Keratinocyte (primary cell): ENCODE measurements around the gene RHOBTB1. TPM values are rescaled to one million over a fixed set of nuclear protein-coding genes. Genes with fewer than 3 reads are reported as not detected.

Experiments
- DNase-seq: peaks from one replicate; pipeline ENCODE4 v3.0.0-alpha.2; 2011; ENCODE audit warnings: low read depth, missing footprints, low spot score
- FAIRE-seq: peaks from 2 replicates; lab custom pipeline; 2011; peaks lifted over from hg19 to GRCh38; lab: Jason Lieb, UNC
- H2AFZ ChIP-seq: 2 replicates; pipeline ENCODE4 v1.6.0; 2012; ENCODE audit warnings: low read length, control low read depth, inconsistent platforms; ENCODE audit not compliant: control insufficient read depth
- H3K27ac ChIP-seq: 2 replicates; pipeline ENCODE4 v1.5.1; 2011; ENCODE audit warnings: low read length; ENCODE audit not compliant: control insufficient read depth, insufficient read depth
- H3K27me3 ChIP-seq: 3 replicates; pipeline ENCODE4 v1.6.0; 2011; ENCODE audit warnings: low read length; ENCODE audit not compliant: control insufficient read depth, insufficient read depth; ENCODE audit errors: extremely low read depth
- H3K36me3 ChIP-seq, 2 experiments: 2 replicates in 1 of 2; 3 replicates in 1 of 2; pipeline ENCODE4 v1.5.1; 2011; ENCODE audit warnings: low read length in 2 of 2, mild to moderate bottlenecking in 1 of 2; ENCODE audit not compliant: control insufficient read depth in 2 of 2, insufficient read depth in 2 of 2; ENCODE audit errors: extremely low read depth in 1 of 2
- H3K4me1 ChIP-seq: 3 replicates; pipeline ENCODE4 v1.5.1; 2011; ENCODE audit warnings: low read length; ENCODE audit not compliant: control insufficient read depth, insufficient read depth; ENCODE audit errors: extremely low read depth
- H3K4me2 ChIP-seq: 3 replicates; pipeline ENCODE4 v1.6.0; 2011; ENCODE audit warnings: low read depth, low read length; ENCODE audit not compliant: control insufficient read depth, insufficient read depth; ENCODE audit errors: extremely low read depth
- H3K4me3 ChIP-seq, 3 experiments: fragments of 200-600 bp in 1 of 3; sonication (generic) in 1 of 3; 2 replicates in 2 of 3; 3 replicates in 1 of 3; pipeline ENCODE4 v1.5.1; 2011 to 2016; ENCODE audit warnings: low read length in 3 of 3, mild to moderate bottlenecking in 3 of 3, control low read depth in 2 of 3, inconsistent platforms in 1 of 3, low read depth in 1 of 3, mixed read lengths in 1 of 3, mixed run types in 1 of 3, moderate library complexity in 1 of 3; ENCODE audit not compliant: control insufficient read depth in 2 of 3, insufficient read depth in 2 of 3; ENCODE audit errors: extremely low read depth in 1 of 3
- H3K79me2 ChIP-seq: 2 replicates; pipeline ENCODE4 v1.6.0; 2012; ENCODE audit warnings: low read length; ENCODE audit not compliant: control insufficient read depth, insufficient read depth
- H3K9ac ChIP-seq: 3 replicates; pipeline ENCODE4 v1.6.0; 2011; ENCODE audit warnings: low read length; ENCODE audit not compliant: control insufficient read depth, insufficient read depth; ENCODE audit errors: extremely low read depth
- H3K9me1 ChIP-seq: 3 replicates; pipeline ENCODE4 v1.6.0; 2011; ENCODE audit warnings: low read length; ENCODE audit not compliant: control insufficient read depth, insufficient read depth; ENCODE audit errors: extremely low read depth
- H3K9me3 ChIP-seq: 2 replicates; pipeline ENCODE4 v1.5.1; 2012; ENCODE audit warnings: low read depth, low read length; ENCODE audit not compliant: control insufficient read depth
- H4K20me1 ChIP-seq: 3 replicates; pipeline ENCODE4 v1.6.0; 2011; ENCODE audit warnings: low read length; ENCODE audit not compliant: control insufficient read depth, insufficient read depth; ENCODE audit errors: extremely low read depth
- CTCF ChIP-seq, 3 experiments: IDR thresholded peaks in 1 of 3; conservative IDR thresholded peaks in 1 of 3; optimal IDR thresholded peaks in 1 of 3; 2 replicates in 2 of 3; 3 replicates in 1 of 3; pipeline versions ENCODE3 to v1.5.1; 2011; ENCODE audit warnings: low read length in 3 of 3, mild to moderate bottlenecking in 3 of 3, moderate library complexity in 2 of 3, control low read depth in 1 of 3, inconsistent platforms in 1 of 3; ENCODE audit not compliant: insufficient read depth in 2 of 3; ENCODE audit errors: extremely low read depth in 1 of 3
- EZH2 ChIP-seq: IDR thresholded peaks from one replicate; pipeline ENCODE4 v1.6.1; 2012; ENCODE audit warnings: inconsistent platforms, mild to moderate bottlenecking, low read length, moderate library complexity
- dilution Hi-C: fragments of 300-500 bp; cut with MboI; formaldehyde crosslinking; loops from one replicate; pipeline ENCODE4 v1.7.0; 2020; ENCODE audit warnings: low sequenced_read_pairs; ENCODE audit not compliant: extremely low pct_ligation_motif_present
- polyA plus RNA-seq, 5 experiments: library from polyadenylated mRNA; depleted of rRNA in 3 of 5; stranded (reverse) in 3 of 5; stranded (forward) in 1 of 5; unstranded in 1 of 5; fragments of >200 nt; gene quantifications; 1 replicate in 1 of 5; 2 replicates in 3 of 5; 3 replicates in 1 of 5; pipeline versions ENCODE4 v1.2.1 to v1.2.3, GENCODE V29; 2011 to 2012; ENCODE audit warnings: missing spikeins in 2 of 5, low read depth in 1 of 5, low replicate concordance in 1 of 5

Gene RHOBTB1
- polyA plus RNA-seq, 1 donor (not counting 4 experiments of a cell fraction or from before 2014, with no cell fraction given) = 4.6 TPM

GRCh38 chr10:60975716-60976115 lies 31.7 kb upstream of the RHOBTB1 start:
- DNase-seq = no peak
- dilution Hi-C loops = no loop called here
- Histone ChIP-seq H3K4me3 (no peak overlapping the region), H3K9me1 (no peaks in the 10 kb centered on the region), H3K9me3 (no peaks in the 10 kb centered on the region), H3K36me3 (no peaks in the 10 kb centered on the region), H3K79me2 (no peaks in the 10 kb centered on the region), H3K27ac (no peak overlapping the region), H3K4me2 (no peak overlapping the region), H3K4me1 (peaks cover 12% of the 10 kb centered on the region), H2AFZ (no peak overlapping the region), H4K20me1 (no peaks in the 10 kb centered on the region), H3K27me3 (no peaks in the 10 kb centered on the region), H3K9ac (no peak overlapping the region)
- no peak for FAIRE-seq
- no peak for TF ChIP-seq EZH2
- TF ChIP-seq CTCF (optimal IDR thresholded peaks at IDR 0.05 in 1 of 3, IDR thresholded peaks at IDR 0.05 in 1 of 3, conservative IDR thresholded peaks at IDR 0.05 in 1 of 3; ENCODE audit: extremely low read depth in 1 of 3, insufficient read depth in 2 of 3, low read length in 3 of 3) = no peak

GRCh38 chr10:60974463-60975149 lies 30.6 kb upstream of the RHOBTB1 start:
- Histone ChIP-seq H3K36me3 (no peaks in the 10 kb centered on the region), H2AFZ (peak overlapping the region; percentile 27), H3K4me2 (peak overlapping the region; percentile 57), H3K27ac (peak overlapping the region; percentile 41), H3K27me3 (no peaks in the 10 kb centered on the region), H3K79me2 (no peaks in the 10 kb centered on the region), H3K4me3 (peak overlapping the region in 1 of 3 experiments; percentile 50), H3K9me1 (no peaks in the 10 kb centered on the region), H3K4me1 (peaks cover 12% of the 10 kb centered on the region), H3K9ac (no peak overlapping the region), H4K20me1 (no peaks in the 10 kb centered on the region), H3K9me3 (no peaks in the 10 kb centered on the region)
- DNase-seq (no peak), FAIRE-seq (peak; percentile 67)
- dilution Hi-C loops = no loop called here
- TF ChIP-seq CTCF (optimal IDR thresholded peaks at IDR 0.05 in 1 of 3, IDR thresholded peaks at IDR 0.05 in 1 of 3, conservative IDR thresholded peaks at IDR 0.05 in 1 of 3; ENCODE audit: extremely low read depth in 1 of 3, insufficient read depth in 2 of 3, low read length in 3 of 3) (no peak), EZH2 (no peak)
